ENCODE results near the gene AMH. TPM values are rescaled to one million over a fixed set of nuclear protein-coding genes. Genes with fewer than 3 reads are reported as not detected.

Gene AMH
- polyA plus RNA-seq, 1 donor (not counting 4 experiments of a cell fraction or from before 2014, with no cell fraction given) = 0.07 TPM

DNA sequence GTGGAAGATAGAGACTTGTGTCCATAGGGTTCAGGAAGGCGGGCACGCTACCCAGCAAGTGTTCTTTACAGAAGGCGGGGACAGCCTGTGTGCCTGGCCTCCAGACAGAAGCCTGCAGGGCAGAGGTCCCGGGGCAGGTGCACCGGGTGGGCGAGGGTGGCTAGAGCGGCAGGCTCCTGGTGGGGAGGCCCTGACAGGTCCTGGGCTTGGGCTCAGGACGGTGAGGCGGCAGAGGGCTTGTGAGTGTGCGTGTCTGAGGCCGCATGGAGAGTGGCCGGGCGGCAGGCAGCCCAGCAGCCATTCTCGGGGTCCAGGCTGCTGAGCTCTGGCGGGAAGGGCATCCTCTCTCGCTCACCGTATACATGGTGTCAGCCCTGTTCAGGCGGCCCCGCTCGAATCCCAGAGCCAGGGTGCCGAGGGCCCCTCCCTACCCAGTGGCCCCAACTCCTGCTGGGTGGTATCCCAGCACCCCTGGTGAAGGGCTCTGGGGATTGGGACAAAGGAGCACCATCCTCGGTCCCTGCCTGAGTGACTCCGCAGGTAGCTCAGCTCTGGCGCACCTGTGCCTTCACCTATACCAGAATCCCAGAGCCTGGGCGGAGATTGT lies 3.0 kb upstream of the AMH start:
- DNase-seq (ENCODE audit: low read depth, low spot score) (no peak), FAIRE-seq (no peak)
- Histone ChIP-seq H3K27me3 (ENCODE audit: control insufficient read depth, extremely low read depth, insufficient read depth, low read length) (peaks cover 16% of the 10 kb centered on the region), H3K9ac (ENCODE audit: control insufficient read depth, extremely low read depth, insufficient read depth, low read length) (no peak overlapping the region), H3K9me3 (ENCODE audit: control insufficient read depth, low read depth, low read length) (no peaks in the 10 kb centered on the region), H4K20me1 (ENCODE audit: control insufficient read depth, extremely low read depth, insufficient read depth, low read length) (peaks cover 33% of the 10 kb centered on the region), H3K27ac (ENCODE audit: control insufficient read depth, insufficient read depth, low read length) (no peak overlapping the region), H3K9me1 (ENCODE audit: control insufficient read depth, extremely low read depth, insufficient read depth, low read length) (no peaks in the 10 kb centered on the region), H3K4me1 (ENCODE audit: control insufficient read depth, extremely low read depth, insufficient read depth, low read length) (peaks cover 6% of the 10 kb centered on the region), H2AFZ (ENCODE audit: control insufficient read depth, low read length) (no peak overlapping the region), H3K36me3 (ENCODE audit: control insufficient read depth in 2 of 2, extremely low read depth in 1 of 2, insufficient read depth in 2 of 2, low read length in 2 of 2) (peaks cover 13 to 32% of the 10 kb centered on the region in 2 experiments), H3K79me2 (ENCODE audit: control insufficient read depth, insufficient read depth, low read length) (peaks cover 34% of the 10 kb centered on the region), H3K4me3 (ENCODE audit: control insufficient read depth in 2 of 3, extremely low read depth in 1 of 3, insufficient read depth in 2 of 3, low read depth in 1 of 3, low read length in 3 of 3) (no peak overlapping the region), H3K4me2 (ENCODE audit: control insufficient read depth, extremely low read depth, insufficient read depth, low read depth, low read length) (no peak overlapping the region)
- TF ChIP-seq EZH2 (IDR thresholded peaks at IDR 0.05; ENCODE audit: low read length) = no peak
- TF ChIP-seq, protein P1, sequence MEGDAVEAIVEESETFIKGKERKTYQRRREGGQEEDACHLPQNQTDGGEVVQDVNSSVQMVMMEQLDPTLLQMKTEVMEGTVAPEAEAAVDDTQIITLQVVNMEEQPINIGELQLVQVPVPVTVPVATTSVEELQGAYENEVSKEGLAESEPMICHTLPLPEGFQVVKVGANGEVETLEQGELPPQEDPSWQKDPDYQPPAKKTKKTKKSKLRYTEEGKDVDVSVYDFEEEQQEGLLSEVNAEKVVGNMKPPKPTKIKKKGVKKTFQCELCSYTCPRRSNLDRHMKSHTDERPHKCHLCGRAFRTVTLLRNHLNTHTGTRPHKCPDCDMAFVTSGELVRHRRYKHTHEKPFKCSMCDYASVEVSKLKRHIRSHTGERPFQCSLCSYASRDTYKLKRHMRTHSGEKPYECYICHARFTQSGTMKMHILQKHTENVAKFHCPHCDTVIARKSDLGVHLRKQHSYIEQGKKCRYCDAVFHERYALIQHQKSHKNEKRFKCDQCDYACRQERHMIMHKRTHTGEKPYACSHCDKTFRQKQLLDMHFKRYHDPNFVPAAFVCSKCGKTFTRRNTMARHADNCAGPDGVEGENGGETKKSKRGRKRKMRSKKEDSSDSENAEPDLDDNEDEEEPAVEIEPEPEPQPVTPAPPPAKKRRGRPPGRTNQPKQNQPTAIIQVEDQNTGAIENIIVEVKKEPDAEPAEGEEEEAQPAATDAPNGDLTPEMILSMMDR (optimal IDR thresholded peaks at IDR 0.05 in 1 of 3, IDR thresholded peaks at IDR 0.05 in 1 of 3, conservative IDR thresholded peaks at IDR 0.05 in 1 of 3; ENCODE audit: extremely low read depth in 1 of 3, insufficient read depth in 2 of 3, low read length in 3 of 3) = no peak
- dilution Hi-C loops (cut with MboI; ENCODE audit: extremely low pct_ligation_motif_present, low sequenced_read_pairs) = no loop called here

DNA sequence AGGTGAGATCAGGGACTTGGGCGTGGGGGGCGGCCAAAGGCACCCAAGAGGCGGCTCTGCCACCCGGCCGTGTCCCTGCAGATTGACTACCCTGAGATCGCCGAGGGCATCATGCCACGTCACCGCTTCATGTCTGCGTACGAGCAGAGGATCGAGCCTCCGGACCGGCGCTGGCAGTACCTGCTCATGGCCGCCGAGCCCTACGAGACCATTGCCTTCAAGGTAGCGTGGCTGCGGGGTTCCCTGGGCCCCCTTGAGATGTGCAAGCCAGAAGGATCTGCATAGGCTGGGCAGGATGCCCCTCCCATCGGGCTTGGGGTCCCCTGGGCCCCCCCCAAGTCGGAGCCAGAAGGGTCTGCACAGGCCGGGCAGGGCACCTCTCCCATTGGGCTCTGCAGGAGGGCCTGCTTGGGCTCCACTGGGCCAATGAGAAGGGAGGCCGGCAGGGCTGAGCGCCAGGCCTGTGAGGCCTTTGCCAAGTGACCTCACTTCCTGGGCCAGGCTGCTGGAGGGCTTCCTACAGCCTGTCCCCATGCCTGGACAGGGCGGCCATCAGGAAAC lies 2.2 kb upstream of the AMH start:
- no peak overlapping the region for H3K4me2 ChIP-seq (ENCODE audit: control insufficient read depth, extremely low read depth, insufficient read depth, low read depth, low read length)
- dilution Hi-C loops (cut with MboI; ENCODE audit: extremely low pct_ligation_motif_present, low sequenced_read_pairs) = no loop called here
- no peak for DNase-seq (ENCODE audit: low read depth, low spot score)
- TF ChIP-seq EZH2 (IDR thresholded peaks at IDR 0.05; ENCODE audit: low read length) = no peak
- TF ChIP-seq, protein P1 (optimal IDR thresholded peaks at IDR 0.05 in 1 of 3, IDR thresholded peaks at IDR 0.05 in 1 of 3, conservative IDR thresholded peaks at IDR 0.05 in 1 of 3; ENCODE audit: extremely low read depth in 1 of 3, insufficient read depth in 2 of 3, low read length in 3 of 3) = no peak
- no peak overlapping the region for H2AFZ ChIP-seq (ENCODE audit: control insufficient read depth, low read length)
- peaks cover 24% of the 10 kb centered on the region for H3K27me3 ChIP-seq (ENCODE audit: control insufficient read depth, extremely low read depth, insufficient read depth, low read length)
- no peaks in the 10 kb centered on the region for H3K9me1 ChIP-seq (ENCODE audit: control insufficient read depth, extremely low read depth, insufficient read depth, low read length)
- H3K36me3 ChIP-seq (ENCODE audit: control insufficient read depth in 2 of 2, extremely low read depth in 1 of 2, insufficient read depth in 2 of 2, low read length in 2 of 2) = peaks cover 13 to 32% of the 10 kb centered on the region in 2 experiments
- H4K20me1 ChIP-seq (ENCODE audit: control insufficient read depth, extremely low read depth, insufficient read depth, low read length) = peaks cover 26% of the 10 kb centered on the region
- H3K4me3 ChIP-seq (ENCODE audit: control insufficient read depth in 2 of 3, extremely low read depth in 1 of 3, insufficient read depth in 2 of 3, low read depth in 1 of 3, low read length in 3 of 3) = no peak overlapping the region
- no peaks in the 10 kb centered on the region for H3K9me3 ChIP-seq (ENCODE audit: control insufficient read depth, low read depth, low read length)
- H3K4me1 ChIP-seq (ENCODE audit: control insufficient read depth, extremely low read depth, insufficient read depth, low read length) = no peaks in the 10 kb centered on the region
- no peak overlapping the region for H3K27ac ChIP-seq (ENCODE audit: control insufficient read depth, insufficient read depth, low read length)
- peaks cover 27% of the 10 kb centered on the region for H3K79me2 ChIP-seq (ENCODE audit: control insufficient read depth, insufficient read depth, low read length)
- FAIRE-seq = no peak
- H3K9ac ChIP-seq (ENCODE audit: control insufficient read depth, extremely low read depth, insufficient read depth, low read length) = no peak overlapping the region

All from keratinocyte (primary cell).